GM13976 (cell line): ENCODE data around the gene KIF26A.

Source experiments
- DNase-seq: peaks from one replicate; pipeline ENCODE4 v3.0.0; 2012; ENCODE audit warnings: low spot score
- CTCF ChIP-seq: IDR thresholded peaks from 2 replicates; pipeline ENCODE4 v1.5.1; 2012; ENCODE audit warnings: borderline replicate concordance, mild to moderate bottlenecking; ENCODE audit not compliant: insufficient read depth; ENCODE audit errors: extremely low read depth, missing control alignments, control extremely low read depth
- in situ Hi-C: fragments of 300-500 bp; cut with MboI; formaldehyde crosslinking; loops from one replicate; pipeline ENCODE4 v1.12.0; 2022; ENCODE audit warnings: low sequenced_read_pairs, mixed read lengths, inconsistent platforms; ENCODE audit not compliant: unreplicated experiment

KIF26A gene

GRCh38 chr14:104114421-104115130, 23.8 kb upstream of the KIF26A start:
- no peak for TF ChIP-seq CTCF
- no peak for DNase-seq
- in situ Hi-C loops: no loop called here

GRCh38 chr14:104115131-104115600, 23.2 kb upstream of the KIF26A start:
- in situ Hi-C loops: no loop called here
- DNase-seq: no peak
- no peak for TF ChIP-seq CTCF

DNA sequence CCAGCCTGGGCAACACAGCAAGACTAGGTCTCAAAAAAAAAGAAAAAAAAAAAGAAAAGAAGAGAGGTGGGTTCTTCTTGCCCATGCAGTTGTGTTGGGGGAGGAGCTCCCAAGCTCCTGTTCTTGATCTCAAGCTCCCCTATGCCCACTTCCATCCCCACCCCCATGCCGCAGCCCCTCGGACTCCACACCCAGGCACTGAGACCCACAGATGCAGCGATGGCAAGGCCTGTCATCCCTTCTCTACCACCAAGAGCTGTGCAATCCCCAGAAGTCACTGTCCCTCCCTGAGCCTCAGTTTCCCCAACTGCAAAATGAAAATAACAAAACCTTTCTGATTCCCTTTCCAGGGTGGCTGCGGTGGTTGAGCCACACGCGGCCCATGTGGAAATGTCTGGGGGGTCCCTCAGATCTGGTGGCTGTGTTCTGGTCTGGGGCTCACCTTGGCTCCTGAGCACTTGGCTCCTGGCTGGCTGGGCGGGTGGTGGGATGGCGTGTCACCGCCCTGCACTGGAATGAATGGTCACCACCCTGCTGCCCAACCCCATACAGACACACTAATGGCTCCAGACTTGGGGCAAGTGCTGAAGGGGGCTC, 22.6 kb upstream of the KIF26A start:
- in situ Hi-C loops: no loop called here
- no peak for TF ChIP-seq CTCF

DNA sequence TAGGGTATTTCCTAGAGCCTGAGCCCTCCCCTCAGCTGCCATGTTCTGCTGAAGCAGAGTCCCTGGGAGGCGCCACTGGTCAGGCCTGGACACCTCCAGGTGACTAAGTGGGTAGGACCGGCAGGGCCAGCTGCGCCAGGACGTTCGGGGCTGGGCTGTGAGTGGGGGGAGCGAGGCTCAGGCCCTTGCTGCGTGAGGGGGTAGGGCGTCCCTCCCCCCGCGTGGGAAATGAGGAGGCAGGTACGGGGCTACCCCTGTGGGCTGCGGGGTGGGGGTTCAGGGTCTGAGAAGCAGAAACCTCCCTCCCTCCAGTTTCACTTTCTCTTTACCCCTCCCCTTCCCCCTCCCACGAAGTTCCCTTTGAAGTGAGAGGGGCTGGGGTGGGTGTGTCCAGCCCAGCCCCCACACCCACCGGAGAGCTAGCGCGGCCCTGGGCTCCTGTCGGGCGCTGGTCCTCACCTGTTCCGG, 22.1 kb upstream of the KIF26A start:
- TF ChIP-seq CTCF: no peak
- no peak for DNase-seq
- in situ Hi-C loops: no loop called here

More for the DNA sequence above, 22.6 kb upstream of the KIF26A start:
- no peak for DNase-seq

- in situ Hi-C loops: no loop called here
- no peak for TF ChIP-seq CTCF
- DNase-seq: no peak
Observed at GRCh38 chr14:104116756-104117340, 21.5 kb upstream of the KIF26A start.

DNA sequence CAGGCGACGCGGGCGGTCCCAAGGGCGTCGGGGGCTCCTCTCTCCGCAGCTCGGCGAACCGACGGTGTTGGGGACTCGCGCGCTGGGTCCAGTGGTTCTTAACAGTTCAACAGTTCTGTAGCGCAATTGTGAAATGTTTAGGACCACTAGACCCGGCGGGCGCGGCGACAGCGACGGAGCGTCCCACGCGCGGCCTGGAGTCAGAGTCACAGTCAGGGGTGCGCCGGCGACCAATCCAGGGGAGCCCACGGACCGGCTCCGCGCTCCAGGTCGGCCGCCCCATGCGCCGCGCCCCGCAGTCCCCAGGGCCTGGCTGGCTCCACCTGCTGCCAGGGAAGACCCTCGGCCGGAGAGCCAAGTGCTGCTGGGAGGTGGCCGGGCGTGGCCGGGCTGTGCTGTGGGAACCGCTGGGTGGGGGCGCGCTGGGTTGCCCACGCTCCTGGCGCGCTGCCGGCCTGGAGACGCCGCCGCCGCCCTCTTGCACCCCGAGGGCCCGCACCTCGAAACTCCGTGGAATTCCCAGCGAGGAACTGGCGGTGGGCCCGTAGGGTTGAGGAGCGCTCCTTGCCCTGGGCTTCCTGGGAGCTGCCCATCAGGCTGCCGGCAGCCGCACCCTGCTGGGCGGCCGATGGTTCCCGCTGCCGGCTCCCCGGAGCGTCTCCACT, 20.9 kb upstream of the KIF26A start:
- in situ Hi-C loops: no loop called here
- no peak for DNase-seq
- TF ChIP-seq CTCF: no peak
